MM.1S (cell line): ENCODE measurements around the gene PIGH.

Experiments used
- EZH2 ChIP-seq: fragments of 300-600 bp; sonication (generic); optimal IDR thresholded peaks from 2 replicates; pipeline ENCODE3; 2017; ENCODE audit warnings: low read depth, mild to moderate bottlenecking, antibody characterized with exemption, low read length, mixed read lengths
- EZH2phosphoT487 ChIP-seq: fragments of 300-600 bp; sonication (generic); IDR thresholded peaks from 2 replicates; pipeline ENCODE4 v1.6.1; 2018; ENCODE audit warnings: antibody characterized with exemption, low read length
- TF ChIP-seq, protein P1 (sequence below): fragments of 300-600 bp; sonication (generic); IDR thresholded peaks from 2 replicates; pipeline ENCODE4 v1.5.1; 2016; ENCODE audit warnings: antibody characterized with exemption, low read length, mixed read lengths

DNA sequence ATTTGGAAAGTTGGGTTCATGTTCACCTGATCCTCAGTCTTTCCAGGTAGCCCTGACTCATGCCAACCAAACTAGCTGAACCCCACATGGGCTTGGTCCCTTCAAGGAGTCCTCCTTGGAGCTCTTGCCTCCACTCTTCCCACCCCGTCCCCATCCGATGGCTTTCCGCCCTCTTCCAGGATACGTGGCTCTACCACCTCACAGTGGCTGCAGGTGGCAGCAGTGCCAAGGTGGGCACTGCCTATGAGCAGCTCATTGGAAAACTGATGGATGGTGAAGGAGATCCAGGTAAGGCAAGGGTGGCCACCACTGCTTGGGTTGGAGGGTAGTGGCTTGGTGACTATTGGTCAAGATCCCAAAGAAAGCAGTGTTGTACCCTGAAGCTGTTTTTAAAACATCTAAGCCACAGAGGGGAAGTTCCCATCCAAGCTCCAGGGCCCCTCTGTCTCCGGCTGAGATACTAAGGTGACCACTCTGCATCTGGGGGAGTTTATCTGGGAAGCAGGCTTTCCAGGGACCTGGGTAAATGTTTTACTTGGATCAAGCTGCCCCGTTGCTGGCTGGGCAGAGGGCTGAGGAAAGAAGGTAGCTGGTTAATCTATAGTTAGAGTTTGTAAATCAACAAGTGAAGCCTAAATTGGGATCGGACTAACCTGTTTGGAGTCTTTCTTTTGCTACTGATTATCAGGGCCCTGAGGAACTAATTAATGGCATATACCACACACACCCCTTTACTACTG lies 23.7 kb downstream of the PIGH start:
- TF ChIP-seq, protein P1, sequence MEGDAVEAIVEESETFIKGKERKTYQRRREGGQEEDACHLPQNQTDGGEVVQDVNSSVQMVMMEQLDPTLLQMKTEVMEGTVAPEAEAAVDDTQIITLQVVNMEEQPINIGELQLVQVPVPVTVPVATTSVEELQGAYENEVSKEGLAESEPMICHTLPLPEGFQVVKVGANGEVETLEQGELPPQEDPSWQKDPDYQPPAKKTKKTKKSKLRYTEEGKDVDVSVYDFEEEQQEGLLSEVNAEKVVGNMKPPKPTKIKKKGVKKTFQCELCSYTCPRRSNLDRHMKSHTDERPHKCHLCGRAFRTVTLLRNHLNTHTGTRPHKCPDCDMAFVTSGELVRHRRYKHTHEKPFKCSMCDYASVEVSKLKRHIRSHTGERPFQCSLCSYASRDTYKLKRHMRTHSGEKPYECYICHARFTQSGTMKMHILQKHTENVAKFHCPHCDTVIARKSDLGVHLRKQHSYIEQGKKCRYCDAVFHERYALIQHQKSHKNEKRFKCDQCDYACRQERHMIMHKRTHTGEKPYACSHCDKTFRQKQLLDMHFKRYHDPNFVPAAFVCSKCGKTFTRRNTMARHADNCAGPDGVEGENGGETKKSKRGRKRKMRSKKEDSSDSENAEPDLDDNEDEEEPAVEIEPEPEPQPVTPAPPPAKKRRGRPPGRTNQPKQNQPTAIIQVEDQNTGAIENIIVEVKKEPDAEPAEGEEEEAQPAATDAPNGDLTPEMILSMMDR: no peak
- no peak for TF ChIP-seq EZH2
- TF ChIP-seq EZH2phosphoT487: no peak
